ENCODE results near the gene FAM237B.
A peak's percentile ranks its signal among the peaks of the same experiment; 100 is the strongest.
"Not testable (repeated sequence)": the region's sequence is repeated elsewhere in the genome, so short reads cannot be mapped to it uniquely, and the experiment has no call there.

The FAM237B gene

DNA sequence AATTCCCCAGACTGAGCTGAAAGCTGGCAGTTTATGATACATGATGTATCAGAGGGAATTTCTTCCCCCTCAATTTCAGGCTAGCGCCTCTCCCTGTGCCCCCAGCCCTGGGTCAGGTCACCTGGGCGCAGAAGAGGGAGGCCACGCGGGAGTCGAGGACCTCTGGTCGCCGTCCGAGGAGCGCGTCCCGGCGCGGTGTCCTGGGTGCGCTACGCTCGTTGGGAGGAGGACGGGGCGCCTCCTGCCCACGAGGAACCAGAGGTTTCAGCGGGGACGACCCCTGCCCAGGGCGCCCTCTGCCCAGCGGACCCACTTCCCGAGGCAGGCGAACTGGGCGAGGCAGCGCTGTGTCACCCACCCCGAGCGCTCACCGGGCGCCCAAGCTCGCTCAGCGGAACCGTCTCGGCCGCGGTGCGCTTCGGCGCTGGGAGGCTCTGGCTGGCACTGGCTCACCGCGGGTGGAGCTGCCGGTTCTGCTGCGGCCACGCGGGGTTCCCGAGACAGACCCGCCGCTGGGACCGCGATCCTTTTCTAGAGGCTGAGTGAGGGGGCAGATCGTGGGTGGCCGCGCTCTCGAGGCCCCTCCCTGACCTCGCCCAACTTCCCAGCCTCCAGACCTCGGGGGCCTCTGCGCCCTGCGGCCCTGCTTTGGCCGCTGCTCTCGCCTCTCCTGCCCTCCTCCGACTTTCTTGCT is at the start of gene FAM237B:
Gene FAM237B (minus strand): TSS at position 504 of the 694 bp plus-strand sequence. CDS start 1,556 bp downstream, outside the sequence.
- peak in 5 of 58 donors; percentile 2 to 22 (median 9) for DNase-seq

DNA sequence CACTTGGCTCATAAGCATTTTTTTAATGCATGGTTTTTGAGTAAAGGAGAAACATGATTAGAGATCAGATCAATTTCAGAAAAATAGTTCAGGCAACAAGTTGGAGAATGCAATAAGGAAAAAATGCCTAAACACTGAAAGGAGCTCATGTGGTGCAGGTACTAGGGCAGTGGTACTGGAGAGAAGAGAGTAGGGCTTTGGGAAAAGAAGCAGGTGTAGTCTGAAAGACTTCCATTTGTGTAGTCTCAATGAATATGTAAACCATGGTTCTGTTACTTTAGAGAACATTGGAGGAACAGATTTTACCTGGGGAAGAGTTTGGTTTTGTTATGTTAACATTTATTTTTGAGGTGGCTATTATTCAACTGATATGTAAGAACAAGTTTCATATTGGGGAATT is 30.9 kb upstream of the FAM237B start:
- DNase-seq, result no peak

DNA sequence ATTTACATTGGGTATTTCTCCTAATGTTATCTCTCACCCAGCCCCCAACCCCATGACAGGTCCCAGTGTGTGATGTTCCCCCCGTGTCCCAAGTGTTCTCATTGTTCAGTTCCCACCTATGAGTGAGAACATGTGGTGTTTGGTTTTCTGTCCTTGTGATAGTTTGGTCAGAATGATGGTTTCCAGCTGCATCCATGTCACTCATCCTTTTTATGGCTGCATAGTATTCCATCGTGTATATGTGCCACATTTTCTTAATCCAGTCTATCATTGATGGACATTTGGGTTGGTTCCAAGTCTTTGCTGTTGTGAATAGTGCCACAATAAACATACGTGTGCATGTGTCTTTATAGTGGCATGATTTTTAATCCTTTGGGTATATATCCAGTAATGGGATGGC is 28.9 kb upstream of the FAM237B start:
- DNase-seq, result not testable (repeated sequence)

- no peak for DNase-seq
Measured at GRCh38 chr7:90349305-90349704, 28.2 kb upstream of the FAM237B start.

GRCh38 chr7:90347759-90348158 is 26.7 kb upstream of the FAM237B start:
- DNase-seq, result no peak

DNA sequence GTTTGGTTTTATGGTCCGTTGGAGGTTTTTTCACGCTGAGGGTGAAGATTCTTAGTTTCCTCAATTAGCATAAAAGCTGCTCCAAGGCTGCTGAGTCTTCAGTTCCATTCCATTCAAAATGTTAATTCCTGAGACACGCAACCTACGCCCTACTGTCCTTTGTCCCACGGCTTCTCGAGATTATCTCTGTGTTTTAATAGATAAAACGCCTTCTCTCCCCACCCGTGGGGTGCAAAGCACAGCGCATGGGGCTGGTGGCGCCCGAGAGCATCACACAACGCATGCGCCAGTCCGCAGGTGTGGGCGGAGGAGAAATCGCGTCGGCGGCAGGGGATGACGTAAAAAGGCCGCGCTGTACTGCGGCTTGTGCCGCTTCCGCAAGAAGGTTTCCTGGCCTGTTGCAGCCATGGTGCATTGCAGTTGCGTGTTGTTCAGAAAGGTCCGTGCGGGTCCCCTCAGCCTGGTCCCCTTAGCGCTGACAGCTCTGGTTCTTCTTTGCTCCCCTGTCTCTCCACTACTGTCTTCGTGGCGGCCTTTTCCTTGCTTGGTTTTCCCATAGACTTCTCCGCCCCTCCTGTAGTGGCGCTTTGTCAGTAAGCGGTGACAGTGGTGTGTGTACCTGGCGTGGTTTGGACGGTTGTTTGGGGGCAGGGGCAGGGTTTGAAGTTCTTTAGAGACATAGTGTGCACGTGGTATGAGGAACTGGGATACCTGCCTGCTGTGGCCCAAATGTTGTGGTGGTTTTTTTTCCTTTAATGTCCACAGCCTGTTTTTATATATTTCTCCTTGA is 25.4 kb upstream of the FAM237B start, which contains the start of gene GTPBP10:
Gene GTPBP10 (plus strand): TSS at position 381 of the 790 bp plus-strand sequence. CDS start 26 bp downstream, at position 407.
- DNase-seq, result peak; percentile 40 to 94 (median 88)

GRCh38 chr7:90345595-90346335 is 24.7 kb upstream of the FAM237B start:
- DNase-seq, result peak in 16 of 58 donors; percentile 7 to 64 (median 36)

DNA sequence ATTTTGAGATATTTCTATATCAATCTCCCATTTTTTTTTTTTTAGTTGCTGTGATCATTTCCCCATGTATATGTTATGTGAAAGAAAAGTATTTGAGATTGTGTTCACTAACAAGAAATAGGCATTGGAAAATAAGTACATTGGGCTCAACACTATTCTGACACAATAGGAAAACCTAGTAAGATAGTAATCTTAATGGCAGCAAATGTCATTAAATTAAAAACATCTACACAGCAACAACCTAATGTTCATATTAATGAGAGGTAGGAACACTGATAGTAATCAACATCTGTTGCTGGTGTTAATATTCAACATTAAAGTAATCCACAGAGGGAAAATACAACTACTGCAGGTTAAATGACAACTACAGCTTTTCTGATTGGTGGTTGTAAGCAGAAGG is 23.9 kb upstream of the FAM237B start:
- no peak for DNase-seq

GRCh38 chr7:90337106-90337505 is 16.0 kb upstream of the FAM237B start:
- no peak for DNase-seq

DNA sequence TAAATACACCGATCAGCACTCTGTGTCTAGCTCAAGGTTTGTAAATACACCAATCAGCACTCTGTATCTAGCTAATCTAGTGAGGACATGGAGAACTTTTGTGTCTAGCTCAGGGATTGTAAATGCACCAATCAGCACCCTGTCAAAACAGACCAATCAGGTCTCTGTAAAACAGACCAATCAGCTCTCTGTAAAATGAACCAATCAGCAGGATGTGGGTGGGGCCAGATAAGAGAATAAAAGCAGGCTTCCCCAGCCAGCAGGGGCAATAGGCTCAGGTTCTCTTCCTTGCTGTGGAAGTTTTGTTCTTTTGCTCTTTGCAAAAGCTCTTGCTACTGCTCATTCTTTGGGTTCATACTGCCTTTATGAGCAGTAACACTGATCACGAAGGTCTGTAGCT is 13.8 kb upstream of the FAM237B start:
- DNase-seq, result not testable (repeated sequence)

DNA sequence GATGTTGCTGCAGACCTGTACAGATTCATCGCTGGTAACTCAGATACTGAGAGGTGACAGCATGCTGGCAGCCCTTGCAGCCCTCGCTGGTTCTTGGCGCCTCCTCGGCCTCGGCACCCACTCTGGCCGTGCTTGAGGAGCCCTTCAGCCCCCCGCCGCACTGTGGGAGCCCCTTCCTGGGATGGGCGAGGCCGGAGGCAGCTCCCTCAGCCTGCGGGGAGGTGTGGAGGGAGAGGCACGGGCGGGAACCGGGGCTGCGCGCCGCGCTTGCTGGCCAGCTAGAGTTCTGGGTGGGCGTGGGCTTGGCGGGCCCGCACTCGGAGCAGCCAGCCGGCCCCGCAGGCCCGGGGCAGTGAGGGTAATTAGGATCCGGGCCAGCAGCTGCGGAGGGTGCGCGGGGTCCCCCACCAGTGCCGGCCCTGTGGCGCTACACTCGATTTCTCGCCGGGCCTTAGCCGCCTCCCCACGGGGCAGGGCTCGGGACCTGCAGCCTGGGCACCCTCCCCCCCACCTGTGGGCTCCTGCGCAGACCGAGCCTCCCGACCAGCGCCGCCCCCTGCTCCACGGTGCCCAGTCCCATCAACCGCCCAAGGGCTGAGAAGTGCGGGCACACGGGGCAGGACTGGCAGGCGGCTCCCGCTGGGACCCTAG is 13.2 kb upstream of the FAM237B start:
- no peak for DNase-seq

DNA sequence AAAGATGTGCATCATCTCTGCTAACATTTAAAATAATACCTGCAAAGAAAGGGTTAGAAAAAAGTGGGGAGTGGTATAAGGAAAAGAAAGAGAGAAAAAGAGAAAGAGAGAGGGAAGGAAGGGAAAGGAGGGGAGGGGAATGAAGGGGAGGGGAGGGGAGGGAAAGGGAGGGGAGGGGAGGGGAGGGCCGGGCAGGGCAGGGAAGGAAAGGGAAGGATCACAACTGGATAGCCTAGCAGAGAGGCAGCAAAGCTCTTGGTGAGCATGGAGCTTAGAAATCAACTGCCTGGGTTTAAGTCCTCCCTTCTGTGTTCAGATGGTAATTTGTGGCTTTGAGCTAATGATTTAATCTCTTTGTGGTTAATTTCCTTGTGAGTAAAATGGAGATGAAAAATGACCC is 5.4 kb upstream of the FAM237B start:
- DNase-seq, result no peak

DNA sequence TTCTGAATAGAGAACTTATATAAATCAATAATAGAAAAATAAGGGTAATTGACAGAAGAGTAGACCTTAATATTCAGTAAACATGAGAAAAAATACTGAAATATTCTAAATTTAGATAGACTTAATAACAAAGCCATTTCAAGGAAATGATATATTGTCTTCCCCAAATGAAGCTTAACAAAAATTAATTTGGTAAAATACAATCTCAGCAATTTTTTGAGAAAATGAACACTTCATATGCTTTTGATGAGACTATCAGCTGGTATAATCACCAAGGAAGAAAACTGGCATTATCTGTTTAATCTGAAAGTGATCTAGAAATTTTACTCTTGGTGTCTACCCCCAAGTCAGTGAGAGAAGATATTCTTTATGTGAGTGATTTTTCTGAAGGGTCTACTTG is 1.7 kb upstream of the FAM237B start:
- no peak for DNase-seq

DNA sequence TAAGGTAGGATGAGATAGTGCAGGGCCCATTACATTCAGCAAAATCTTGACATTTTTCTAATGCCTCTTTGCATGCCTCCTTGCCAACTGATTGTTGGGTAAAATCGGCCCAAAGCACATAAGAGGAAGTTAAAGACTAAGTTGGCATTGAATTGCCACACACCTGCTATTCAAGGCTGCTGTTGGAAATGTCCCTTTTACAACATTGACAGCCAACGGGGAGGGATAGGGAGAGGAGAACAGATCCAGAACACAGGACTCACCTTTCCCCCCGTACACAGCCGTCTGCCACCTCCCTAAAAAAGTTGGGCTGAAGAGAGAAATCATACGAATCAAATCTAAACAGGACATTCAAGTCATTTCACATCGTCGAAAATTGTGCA is 695 bp downstream of the FAM237B start:
- DNase-seq, result no peak

DNA sequence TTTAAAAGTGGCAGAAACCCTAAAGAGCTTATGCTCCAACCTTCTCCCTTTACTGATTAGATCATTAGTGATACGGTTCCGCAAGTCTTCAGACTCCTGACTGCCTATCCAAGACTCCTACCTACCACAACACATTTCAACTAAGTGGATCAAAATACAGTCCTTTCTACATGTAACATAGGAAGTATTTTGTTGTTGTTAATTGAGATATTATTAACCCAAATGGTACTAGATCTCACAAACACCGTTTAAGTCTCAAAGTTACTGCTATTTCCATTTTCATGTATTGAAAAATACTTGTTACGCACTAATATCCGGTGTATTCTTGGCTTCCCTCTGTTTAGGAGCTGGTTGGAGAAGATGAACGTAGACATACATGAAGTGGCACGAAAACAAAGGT is 1.1 kb downstream of the FAM237B start:
- DNase-seq, result no peak

DNA sequence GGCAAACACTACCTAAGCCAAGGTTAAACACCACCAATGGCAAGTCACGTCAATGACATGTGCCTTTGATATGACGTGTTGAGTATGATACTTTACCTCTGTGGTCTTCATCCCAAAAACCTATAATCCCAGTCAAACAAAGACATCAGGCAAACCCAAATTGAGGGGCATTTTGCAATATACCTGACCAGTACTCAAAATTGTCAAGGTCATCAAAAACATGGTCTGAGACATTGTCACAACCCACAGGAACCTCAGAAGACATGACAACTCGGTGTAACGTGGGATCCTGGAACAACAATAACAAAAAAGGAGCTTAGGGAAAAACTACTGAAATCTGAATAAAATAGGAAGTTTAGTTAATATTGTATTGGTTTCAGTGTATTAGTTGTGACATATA is 7.2 kb downstream of the FAM237B start:
- DNase-seq, result no peak

DNA sequence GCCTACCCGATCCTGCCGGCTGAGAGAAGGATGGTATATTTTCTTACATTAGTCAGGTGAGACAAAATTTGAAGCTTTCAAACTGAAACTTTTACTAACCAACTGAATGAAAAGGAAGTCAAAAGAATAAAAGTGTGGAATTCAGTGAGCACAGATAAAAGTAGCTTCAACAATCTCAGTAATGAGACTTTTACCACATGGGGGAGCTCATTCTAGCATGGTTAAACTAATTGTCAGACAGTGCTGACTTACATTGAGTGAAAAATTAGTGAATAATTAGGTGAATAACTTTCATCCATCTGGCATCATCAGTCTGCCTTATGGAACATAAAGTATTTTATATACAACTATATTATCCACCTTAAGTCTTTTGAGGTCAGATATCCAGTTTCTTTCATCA is 8.4 kb downstream of the FAM237B start:
- DNase-seq, result no peak

- no peak for DNase-seq
Measured at GRCh38 chr7:90311175-90311574, 9.9 kb downstream of the FAM237B start.

DNA sequence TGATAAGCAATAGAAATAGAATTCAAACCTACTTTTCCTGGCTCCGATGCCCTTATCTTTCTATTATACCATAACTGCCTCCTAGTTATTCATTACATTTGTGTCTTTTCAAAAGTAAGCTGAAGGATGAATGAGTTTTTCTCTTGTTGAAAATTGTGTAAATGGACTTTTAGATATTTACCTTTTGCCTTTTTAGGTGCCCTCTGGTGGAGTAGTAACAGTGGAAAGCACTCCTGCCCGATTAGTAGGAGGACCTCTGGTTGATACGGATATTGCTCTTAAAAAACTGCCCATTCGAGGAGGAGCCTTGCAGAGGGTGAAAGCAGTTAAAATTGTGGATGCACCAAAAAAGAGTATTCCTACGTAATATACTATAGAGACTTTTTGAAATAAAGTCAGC is 11.2 kb downstream of the FAM237B start:
- DNase-seq, result no peak

DNA sequence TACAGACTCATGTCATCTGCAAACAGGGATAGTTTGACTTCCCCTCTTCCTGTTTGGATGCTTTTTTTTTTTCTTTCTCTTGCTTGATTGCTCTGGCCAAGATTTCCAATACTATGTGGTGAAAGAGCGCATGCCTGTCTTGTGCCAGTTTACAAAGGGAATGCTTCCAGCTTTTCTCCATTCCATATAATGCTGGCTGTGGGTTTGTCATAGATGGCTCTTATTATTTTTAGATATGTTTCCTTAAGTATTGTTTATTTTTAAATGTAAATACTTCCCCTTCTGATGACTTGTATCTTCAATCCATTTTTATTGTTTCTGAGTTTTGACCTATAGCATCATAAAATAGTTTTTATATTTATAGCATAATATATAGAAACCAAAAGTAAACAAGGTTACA is 17.9 kb downstream of the FAM237B start:
- DNase-seq, result no peak
